ENCODE measurements around the gene SNTG2. TPM values are rescaled to one million over a fixed set of nuclear protein-coding genes. Genes with fewer than 3 reads are reported as not detected.
"Not testable (repeated sequence)": the region's sequence is repeated elsewhere in the genome, so short reads cannot be mapped to it uniquely, and the experiment has no call there.

The SNTG2 gene
- total and polyA plus RNA-seq, 4 donors = not detected

GRCh38 chr2:908568-908967 is 42.1 kb upstream of the SNTG2 start:
- H3K4me3 ChIP-seq (ENCODE audit: low read depth in 1 of 3, low read length in 3 of 3) = no peak overlapping the region
- H3K36me3 ChIP-seq (ENCODE audit: control insufficient read depth in 4 of 4, insufficient read depth in 3 of 4, low read depth in 1 of 4, low read length in 3 of 4) = no peaks in the 10 kb centered on the region
- WGBS = 76% methylated on average over 4 of the region's 4 CpGs
- H3K27me3 ChIP-seq (ENCODE audit: control insufficient read depth in 4 of 4, insufficient read depth in 4 of 4, low read length in 3 of 4) = no peaks in the 10 kb centered on the region
- no peak overlapping the region for H3K9ac ChIP-seq (ENCODE audit: low read depth in 1 of 2, low read length in 2 of 2)
- no peaks in the 10 kb centered on the region for H3K4me1 ChIP-seq (ENCODE audit: control insufficient read depth in 4 of 4, insufficient read depth in 4 of 4, low read length in 3 of 4)
- H3K27ac ChIP-seq (ENCODE audit: low read depth in 1 of 2, low read length in 2 of 2) = no peak overlapping the region
- no peak for TF ChIP-seq EGR1 (IDR thresholded peaks at IDR 0.05; ENCODE audit: low read depth in 2 of 2)
- TF ChIP-seq ATF3 (IDR thresholded peaks at IDR 0.05) = no peak
- TF ChIP-seq GABPA (IDR thresholded peaks at IDR 0.05 in 1 of 2, conservative IDR thresholded peaks at IDR 0.05 in 1 of 2) = no peak
- TF ChIP-seq, protein P1, sequence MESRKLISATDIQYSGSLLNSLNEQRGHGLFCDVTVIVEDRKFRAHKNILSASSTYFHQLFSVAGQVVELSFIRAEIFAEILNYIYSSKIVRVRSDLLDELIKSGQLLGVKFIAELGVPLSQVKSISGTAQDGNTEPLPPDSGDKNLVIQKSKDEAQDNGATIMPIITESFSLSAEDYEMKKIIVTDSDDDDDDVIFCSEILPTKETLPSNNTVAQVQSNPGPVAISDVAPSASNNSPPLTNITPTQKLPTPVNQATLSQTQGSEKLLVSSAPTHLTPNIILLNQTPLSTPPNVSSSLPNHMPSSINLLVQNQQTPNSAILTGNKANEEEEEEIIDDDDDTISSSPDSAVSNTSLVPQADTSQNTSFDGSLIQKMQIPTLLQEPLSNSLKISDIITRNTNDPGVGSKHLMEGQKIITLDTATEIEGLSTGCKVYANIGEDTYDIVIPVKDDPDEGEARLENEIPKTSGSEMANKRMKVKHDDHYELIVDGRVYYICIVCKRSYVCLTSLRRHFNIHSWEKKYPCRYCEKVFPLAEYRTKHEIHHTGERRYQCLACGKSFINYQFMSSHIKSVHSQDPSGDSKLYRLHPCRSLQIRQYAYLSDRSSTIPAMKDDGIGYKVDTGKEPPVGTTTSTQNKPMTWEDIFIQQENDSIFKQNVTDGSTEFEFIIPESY (IDR thresholded peaks at IDR 0.05) = no peak
- TF ChIP-seq NR2F2 (IDR thresholded peaks at IDR 0.05) = no peak
- no peak for TF ChIP-seq HNF4G (IDR thresholded peaks at IDR 0.05)
- no peaks in the 10 kb centered on the region for H3K9me3 ChIP-seq (ENCODE audit: control insufficient read depth in 4 of 4, low read length in 3 of 4)
- no peak for DNase-seq (ENCODE audit: low spot score)

DNA sequence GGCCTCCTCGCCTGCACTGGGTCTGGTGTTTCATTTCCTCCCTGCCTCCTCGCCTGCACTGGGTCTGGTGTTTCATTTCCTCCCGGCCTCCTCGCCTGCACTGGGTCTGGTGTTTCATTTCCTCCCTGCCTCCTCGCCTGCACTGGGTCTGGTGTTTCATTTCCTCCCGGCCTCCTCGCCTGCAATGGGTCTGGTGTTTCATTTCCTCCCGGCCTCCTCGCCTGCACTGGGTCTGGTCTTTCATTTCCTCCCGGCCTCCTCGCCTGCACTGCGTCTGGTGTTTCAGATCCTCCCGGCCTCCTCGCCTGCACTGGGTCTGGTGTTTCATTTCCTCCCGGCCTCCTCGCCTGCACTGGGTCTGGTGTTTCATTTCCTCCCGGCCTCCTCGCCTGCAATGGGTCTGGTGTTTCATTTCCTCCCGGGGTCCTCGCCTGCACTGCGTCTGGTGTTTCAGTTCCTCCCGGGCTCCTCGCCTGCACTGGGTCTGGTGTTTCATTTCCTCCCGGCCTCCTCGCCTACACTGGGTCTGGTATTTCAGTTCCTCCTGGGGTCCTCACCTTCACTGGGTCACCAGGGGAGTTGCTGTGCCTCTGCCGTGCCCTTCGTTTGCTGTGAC is 40.8 kb upstream of the SNTG2 start:
- H3K4me3 ChIP-seq (ENCODE audit: low read depth in 1 of 3, low read length in 3 of 3); H3K9ac ChIP-seq (ENCODE audit: low read depth in 1 of 2, low read length in 2 of 2); H3K9me3 ChIP-seq (ENCODE audit: control insufficient read depth in 4 of 4, low read length in 3 of 4); H3K27ac ChIP-seq (ENCODE audit: low read depth in 1 of 2, low read length in 2 of 2); H3K4me1 ChIP-seq (ENCODE audit: control insufficient read depth in 4 of 4, insufficient read depth in 4 of 4, low read length in 3 of 4); H3K36me3 ChIP-seq (ENCODE audit: control insufficient read depth in 4 of 4, insufficient read depth in 3 of 4, low read depth in 1 of 4, low read length in 3 of 4); H3K27me3 ChIP-seq (ENCODE audit: control insufficient read depth in 4 of 4, insufficient read depth in 4 of 4, low read length in 3 of 4); DNase-seq (ENCODE audit: low spot score): not testable (repeated sequence)
- 84% methylated on average over 26 of the region's 27 CpGs for WGBS

- Histone ChIP-seq H3K9ac (ENCODE audit: low read depth in 1 of 2, low read length in 2 of 2) (no peak overlapping the region), H3K4me1 (ENCODE audit: control insufficient read depth in 4 of 4, insufficient read depth in 4 of 4, low read length in 3 of 4) (no peaks in the 10 kb centered on the region), H3K27me3 (ENCODE audit: control insufficient read depth in 4 of 4, insufficient read depth in 4 of 4, low read length in 3 of 4) (no peaks in the 10 kb centered on the region), H3K9me3 (ENCODE audit: control insufficient read depth in 4 of 4, low read length in 3 of 4) (peaks cover 0 to 4% (median 0%) of the 10 kb centered on the region in 4 donors), H3K36me3 (ENCODE audit: control insufficient read depth in 4 of 4, insufficient read depth in 3 of 4, low read depth in 1 of 4, low read length in 3 of 4) (no peaks in the 10 kb centered on the region), H3K27ac (ENCODE audit: low read depth in 1 of 2, low read length in 2 of 2) (no peak overlapping the region), H3K4me3 (ENCODE audit: low read depth in 1 of 3, low read length in 3 of 3) (no peak overlapping the region)
- no peak for DNase-seq (ENCODE audit: low spot score)
- TF ChIP-seq RAD21 (IDR thresholded peaks at IDR 0.05) (no peak), EGR1 (IDR thresholded peaks at IDR 0.05; ENCODE audit: low read depth in 2 of 2) (no peak), HNF4A (conservative IDR thresholded peaks at IDR 0.05) (no peak), YY1 (IDR thresholded peaks at IDR 0.05) (no peak), CTCF (IDR thresholded peaks at IDR 0.05; ENCODE audit: low read depth, low read length, missing input control) (no peak), FOXA1 (IDR thresholded peaks at IDR 0.05) (no peak), SP1 (IDR thresholded peaks at IDR 0.05) (no peak), TAF1 (conservative IDR thresholded peaks at IDR 0.05) (no peak), FOXA2 (IDR thresholded peaks at IDR 0.05) (no peak), REST (IDR thresholded peaks at IDR 0.05) (no peak), RXRA (IDR thresholded peaks at IDR 0.05) (no peak)
- TF ChIP-seq, protein P1 (IDR thresholded peaks at IDR 0.05) = no peak
- 73% methylated on average over 16 of the region's 16 CpGs for WGBS
Measured at GRCh38 chr2:910698-911097, 40.0 kb upstream of the SNTG2 start.
